Type B pancreatic cell (in vitro differentiated cells): ENCODE results near the gene CDK5R2. TPM values are rescaled to one million over a fixed set of nuclear protein-coding genes. Genes with fewer than 3 reads are reported as not detected.

Experiments
- DNase-seq: peaks from one replicate; pipeline ENCODE4 v3.0.0; 2021; ENCODE audit warnings: mixed read lengths; ENCODE audit not compliant: unreplicated experiment; ENCODE audit errors: extremely low spot score
- H3K27ac Mint-ChIP-seq: 2 replicates; pipeline ENCODE4 v1.8.0; 2021; ENCODE audit warnings: mild to moderate bottlenecking, mixed read lengths
- H3K27me3 Mint-ChIP-seq: 2 replicates; pipeline ENCODE4 v1.8.0; 2021; ENCODE audit warnings: mixed read lengths
- H3K36me3 Mint-ChIP-seq: 2 replicates; pipeline ENCODE4 v1.8.0; 2021; ENCODE audit warnings: mixed read lengths
- H3K4me1 Mint-ChIP-seq: one replicate; pipeline ENCODE4 v1.8.0; 2021; ENCODE audit warnings: mixed read lengths; ENCODE audit not compliant: unreplicated experiment
- H3K4me3 Mint-ChIP-seq: 2 replicates; pipeline ENCODE4 v1.8.0; 2021; ENCODE audit warnings: mild to moderate bottlenecking, mixed read lengths
- H3K9me3 Mint-ChIP-seq: 2 replicates; pipeline ENCODE4 v1.8.0; 2021; ENCODE audit warnings: mixed read lengths
- total RNA-seq: library from RNA; stranded (reverse); gene quantifications from 2 replicates; pipeline ENCODE4 v1.2.1, GENCODE V29; 2021; ENCODE audit warnings: low replicate concordance
- TF ChIP-seq, protein P1 (sequence below): fragments of 200-600 bp; sonication (generic); conservative IDR thresholded peaks from 2 replicates; pipeline ENCODE4 v1.5.0; 2021; ENCODE audit warnings: antibody characterized with exemption, mild to moderate bottlenecking

The CDK5R2 gene
- total RNA-seq, 1 donor from 2014 or later: 5.9 TPM

DNA sequence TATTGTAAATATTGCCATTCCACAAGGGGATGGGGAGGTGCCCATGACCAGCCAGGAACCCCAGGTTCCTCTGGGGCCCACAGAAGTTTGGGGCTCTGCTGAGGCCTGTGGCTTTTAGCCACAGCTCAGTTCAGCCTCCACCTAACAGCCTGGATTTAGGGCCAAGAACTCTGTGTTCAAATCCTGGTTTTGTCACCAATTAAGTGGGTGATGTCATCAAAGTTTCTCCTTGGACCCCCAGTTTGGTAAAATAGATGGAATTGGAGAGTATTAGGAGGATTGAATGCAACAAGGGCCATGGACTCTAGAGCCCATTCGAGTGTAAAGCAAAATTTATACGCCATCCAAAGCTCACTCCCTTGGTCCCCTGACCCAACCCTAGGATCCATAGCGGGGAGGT, 28.7 kb downstream of the CDK5R2 start:
- Mint-ChIP-seq H3K27ac (no peak overlapping the region), H3K9me3 (no peaks in the 10 kb centered on the region), H3K4me3 (no peak overlapping the region), H3K27me3 (peaks cover 94% of the 10 kb centered on the region), H3K36me3 (no peaks in the 10 kb centered on the region), H3K4me1 (peaks cover 3% of the 10 kb centered on the region)
- TF ChIP-seq, protein P1, sequence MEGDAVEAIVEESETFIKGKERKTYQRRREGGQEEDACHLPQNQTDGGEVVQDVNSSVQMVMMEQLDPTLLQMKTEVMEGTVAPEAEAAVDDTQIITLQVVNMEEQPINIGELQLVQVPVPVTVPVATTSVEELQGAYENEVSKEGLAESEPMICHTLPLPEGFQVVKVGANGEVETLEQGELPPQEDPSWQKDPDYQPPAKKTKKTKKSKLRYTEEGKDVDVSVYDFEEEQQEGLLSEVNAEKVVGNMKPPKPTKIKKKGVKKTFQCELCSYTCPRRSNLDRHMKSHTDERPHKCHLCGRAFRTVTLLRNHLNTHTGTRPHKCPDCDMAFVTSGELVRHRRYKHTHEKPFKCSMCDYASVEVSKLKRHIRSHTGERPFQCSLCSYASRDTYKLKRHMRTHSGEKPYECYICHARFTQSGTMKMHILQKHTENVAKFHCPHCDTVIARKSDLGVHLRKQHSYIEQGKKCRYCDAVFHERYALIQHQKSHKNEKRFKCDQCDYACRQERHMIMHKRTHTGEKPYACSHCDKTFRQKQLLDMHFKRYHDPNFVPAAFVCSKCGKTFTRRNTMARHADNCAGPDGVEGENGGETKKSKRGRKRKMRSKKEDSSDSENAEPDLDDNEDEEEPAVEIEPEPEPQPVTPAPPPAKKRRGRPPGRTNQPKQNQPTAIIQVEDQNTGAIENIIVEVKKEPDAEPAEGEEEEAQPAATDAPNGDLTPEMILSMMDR: no peak
- no peak for DNase-seq

- H3K27ac Mint-ChIP-seq: no peak overlapping the region
These were observed 29.2 kb downstream of the CDK5R2 start for GRCh38 chr2:218988650-218989049.

DNA sequence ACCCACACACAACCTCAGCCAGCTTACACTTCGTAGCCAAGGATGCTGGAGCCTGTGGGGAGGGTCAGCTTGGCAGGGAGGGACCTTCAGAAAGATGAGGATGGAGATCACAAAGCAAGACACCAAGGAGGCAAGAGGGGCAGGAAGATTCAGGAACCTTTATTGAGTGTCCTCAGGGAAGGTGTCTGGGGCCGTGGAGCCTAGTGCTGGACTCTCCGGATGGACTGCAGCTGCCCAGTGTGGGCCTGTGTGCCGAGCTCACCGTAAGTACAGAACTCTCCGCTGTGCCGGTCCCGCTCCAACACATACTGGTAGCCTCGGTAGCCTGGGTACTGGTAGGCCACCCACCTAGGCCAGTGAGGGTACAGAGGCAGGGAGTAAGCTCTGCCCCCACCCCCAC, 30.6 kb downstream of the CDK5R2 start:
- TF ChIP-seq, protein P1: no peak
- H3K9me3 Mint-ChIP-seq: no peaks in the 10 kb centered on the region
- DNase-seq: no peak
- no peaks in the 10 kb centered on the region for H3K4me1 Mint-ChIP-seq
- peaks cover 91% of the 10 kb centered on the region for H3K27me3 Mint-ChIP-seq
- no peak overlapping the region for H3K4me3 Mint-ChIP-seq
- no peak overlapping the region for H3K27ac Mint-ChIP-seq
- no peaks in the 10 kb centered on the region for H3K36me3 Mint-ChIP-seq

More at GRCh38 chr2:218988650-218989049, 29.2 kb downstream of the CDK5R2 start:
- peaks cover 91% of the 10 kb centered on the region for H3K27me3 Mint-ChIP-seq
- H3K36me3 Mint-ChIP-seq: no peaks in the 10 kb centered on the region
- TF ChIP-seq, protein P1: no peak
- peaks cover 3% of the 10 kb centered on the region for H3K4me1 Mint-ChIP-seq
- no peak for DNase-seq
- H3K9me3 Mint-ChIP-seq: no peaks in the 10 kb centered on the region
- no peak overlapping the region for H3K4me3 Mint-ChIP-seq

- H3K4me1 Mint-ChIP-seq: no peaks in the 10 kb centered on the region
- H3K9me3 Mint-ChIP-seq: no peaks in the 10 kb centered on the region
- no peak overlapping the region for H3K27ac Mint-ChIP-seq
- no peak for DNase-seq
- no peak overlapping the region for H3K4me3 Mint-ChIP-seq
- no peaks in the 10 kb centered on the region for H3K36me3 Mint-ChIP-seq
- H3K27me3 Mint-ChIP-seq: peaks cover 93% of the 10 kb centered on the region
- TF ChIP-seq, protein P1: no peak
These were observed 31.1 kb downstream of the CDK5R2 start for GRCh38 chr2:218990612-218991011.

DNA sequence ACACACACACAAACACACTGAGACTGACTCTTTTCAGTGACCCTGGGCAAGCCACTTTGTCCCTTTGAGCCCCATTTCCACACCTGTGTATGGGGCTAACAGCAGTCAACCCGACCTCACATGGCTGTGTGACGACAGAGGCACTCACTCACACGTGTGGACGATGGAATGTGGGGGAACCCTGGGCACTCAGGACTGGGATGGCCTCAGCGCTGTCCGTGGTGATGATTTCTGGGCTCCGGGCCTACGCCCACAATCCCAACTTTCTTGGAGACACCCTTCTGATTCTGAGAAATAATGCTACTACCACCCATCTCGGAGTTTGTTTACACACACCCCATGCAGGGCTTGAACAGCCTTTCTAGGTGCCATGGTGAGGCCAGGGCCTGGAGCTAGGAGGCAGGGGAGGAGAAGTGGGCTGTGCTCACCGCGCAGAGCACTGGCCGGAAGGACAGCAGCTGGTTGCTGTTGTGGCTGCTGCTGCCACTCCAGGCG, 32.3 kb downstream of the CDK5R2 start:
- no peak for DNase-seq
- Mint-ChIP-seq H3K4me3 (peak overlapping the region; percentile 39), H3K4me1 (no peaks in the 10 kb centered on the region), H3K27ac (peak overlapping the region; percentile 20), H3K9me3 (no peaks in the 10 kb centered on the region), H3K36me3 (no peaks in the 10 kb centered on the region), H3K27me3 (peaks cover 92% of the 10 kb centered on the region)
- TF ChIP-seq, protein P1: no peak

DNA sequence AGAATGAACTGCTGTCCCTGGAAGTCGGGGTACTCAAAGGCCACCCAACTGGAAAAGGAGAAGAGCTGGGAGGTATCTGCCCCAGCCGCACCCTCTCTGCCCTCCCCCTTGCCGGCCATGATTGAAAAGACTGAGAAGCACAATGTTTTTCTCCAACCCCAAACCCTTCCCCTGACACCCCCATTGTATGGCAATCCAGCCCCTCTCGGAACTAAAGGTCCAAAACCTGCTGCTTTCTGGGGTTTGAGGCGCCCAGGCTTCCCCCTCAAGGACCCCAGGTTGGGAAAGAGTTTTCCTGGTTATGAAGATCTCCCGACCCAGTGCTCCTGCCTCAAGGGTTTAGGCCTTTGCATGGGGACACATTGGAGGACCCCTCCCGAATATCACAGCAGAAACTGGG, 32.7 kb downstream of the CDK5R2 start:
- no peaks in the 10 kb centered on the region for H3K36me3 Mint-ChIP-seq
- peaks cover 91% of the 10 kb centered on the region for H3K27me3 Mint-ChIP-seq
- no peak overlapping the region for H3K4me3 Mint-ChIP-seq
- H3K9me3 Mint-ChIP-seq: no peaks in the 10 kb centered on the region
- H3K4me1 Mint-ChIP-seq: no peaks in the 10 kb centered on the region
- no peak for DNase-seq
- H3K27ac Mint-ChIP-seq: no peak overlapping the region
- TF ChIP-seq, protein P1: no peak
